DND-41 (cell line): ENCODE measurements around the gene MBD1.

Experiments
- ATAC-seq: fragments of 200-7000 bp; cut with Tn5 transposase; 3 replicates; pipeline ENCODE4 v1.9.1; 2021; ENCODE audit warnings: low read depth; ENCODE audit not compliant: insufficient read depth
- DNase-seq: peaks from one replicate; pipeline ENCODE4 v3.0.0-alpha.2; 2020
- H2AFZ ChIP-seq: 2 replicates; pipeline ENCODE4 v1.6.0; 2012; ENCODE audit warnings: low read depth, low read length
- H3K27ac ChIP-seq: 2 replicates; pipeline ENCODE4 v1.5.1; 2012; ENCODE audit warnings: low read length, inconsistent platforms
- H3K27me3 ChIP-seq: fragments of 200-600 bp; sonication (generic); 2 replicates; pipeline ENCODE4 v1.6.0; 2012; ENCODE audit warnings: low read length, mild to moderate bottlenecking, inconsistent platforms; ENCODE audit not compliant: insufficient read depth, poor library complexity
- H3K36me3 ChIP-seq: 2 replicates; pipeline ENCODE4 v1.5.1; 2012; ENCODE audit warnings: low read length, inconsistent platforms; ENCODE audit not compliant: insufficient read depth
- H3K4me1 ChIP-seq: 2 replicates; pipeline ENCODE4 v1.5.1; 2012; ENCODE audit warnings: mild to moderate bottlenecking, low read length; ENCODE audit not compliant: insufficient read depth
- H3K4me2 ChIP-seq: 2 replicates; pipeline ENCODE4 v1.6.0; 2012; ENCODE audit warnings: mild to moderate bottlenecking, moderate library complexity, low read length, inconsistent platforms; ENCODE audit not compliant: insufficient read depth
- H3K4me3 ChIP-seq, 2 experiments: fragments of 200-600 bp in 1 of 2; shearing (Covaris generic) in 1 of 2; 2 replicates each; pipeline ENCODE4 v1.5.1; 2012 to 2016; ENCODE audit warnings: inconsistent platforms in 2 of 2, low read length in 2 of 2, mild to moderate bottlenecking in 2 of 2, low read depth in 1 of 2, moderate library complexity in 1 of 2
- H3K79me2 ChIP-seq: 2 replicates; pipeline ENCODE4 v1.6.0; 2012; ENCODE audit warnings: low read length, inconsistent platforms; ENCODE audit not compliant: insufficient read depth
- H3K9ac ChIP-seq: 2 replicates; pipeline ENCODE4 v1.6.0; 2012; ENCODE audit warnings: low read depth, mild to moderate bottlenecking, inconsistent platforms, low read length, moderate library complexity
- H3K9me3 ChIP-seq: 2 replicates; pipeline ENCODE4 v1.5.1; 2012; ENCODE audit warnings: low read length, moderate library complexity, mild to moderate bottlenecking, inconsistent platforms; ENCODE audit not compliant: insufficient read depth, severe bottlenecking
- H4K20me1 ChIP-seq: 2 replicates; pipeline ENCODE4 v1.6.0; 2012; ENCODE audit warnings: low read length; ENCODE audit not compliant: insufficient read depth
- CTCF ChIP-seq: IDR thresholded peaks from 2 replicates; pipeline ENCODE4 v1.5.1; 2012; ENCODE audit warnings: borderline replicate concordance, low read length, moderate library complexity, mild to moderate bottlenecking; ENCODE audit not compliant: poor library complexity, severe bottlenecking; ENCODE audit errors: extremely low read depth
- EZH2 ChIP-seq: IDR thresholded peaks from 3 replicates; pipeline ENCODE4 v1.6.1; 2012; ENCODE audit warnings: borderline replicate concordance, low read depth, mild to moderate bottlenecking, moderate library complexity, low read length, inconsistent platforms; ENCODE audit not compliant: severe bottlenecking

The MBD1 gene

GRCh38 chr18:50287441-50288347 is 6.4 kb upstream of the MBD1 start, which contains the start of gene CXXC1:
TSS of gene CXXC1 (minus strand) at chr18:50287692. CDS start at chr18:50287589, 103 bp downstream.
- H2AFZ ChIP-seq: peak within 1 kb of the TSS; percentile 95
- peaks cover 40% of the 10 kb centered on the region for H3K36me3 ChIP-seq
- H3K4me3 ChIP-seq: peak within 1 kb of the TSS; percentile 79 to 90
- H3K9me3 ChIP-seq: no peaks in the 10 kb centered on the region
- H3K9ac ChIP-seq: peak within 1 kb of the TSS; percentile 79
- ATAC-seq: peak; percentile 93
- H3K4me1 ChIP-seq: peaks cover 27% of the 10 kb centered on the region
- peak; percentile 60 for TF ChIP-seq CTCF
- no peak for TF ChIP-seq EZH2
- H3K4me2 ChIP-seq: peak within 1 kb of the TSS; percentile 76
- H3K27me3 ChIP-seq: no peaks in the 10 kb centered on the region
- peak; percentile 98 for DNase-seq
- peak within 1 kb of the TSS; percentile 84 for H3K27ac ChIP-seq
- H3K79me2 ChIP-seq: peaks cover 31% of the 10 kb centered on the region
- peaks cover 6% of the 10 kb centered on the region; the same call in 1 of the 2 replicates for H4K20me1 ChIP-seq

GRCh38 chr18:50287028-50287440 is 5.7 kb upstream of the MBD1 start:
- no peak for DNase-seq
- Histone ChIP-seq H3K4me3 (peak overlapping the region; percentile 79 to 90; a peak in 3 of 4 replicates), H4K20me1 (peaks cover 6% of the 10 kb centered on the region; the same call in 1 of the 2 replicates), H3K4me1 (peaks cover 33% of the 10 kb centered on the region), H2AFZ (peak overlapping the region; percentile 79), H3K9me3 (no peaks in the 10 kb centered on the region), H3K79me2 (peaks cover 35% of the 10 kb centered on the region), H3K27me3 (no peaks in the 10 kb centered on the region), H3K36me3 (peaks cover 47% of the 10 kb centered on the region), H3K9ac (peak overlapping the region; percentile 79), H3K27ac (peak overlapping the region; percentile 84), H3K4me2 (peak overlapping the region; percentile 66)
- TF ChIP-seq CTCF (no peak), EZH2 (no peak)
- ATAC-seq: no peak

GRCh38 chr18:50286391-50287027 is 5.2 kb upstream of the MBD1 start:
- Histone ChIP-seq H3K79me2 (peaks cover 38% of the 10 kb centered on the region), H3K4me3 (peak overlapping the region; percentile 79 to 90; a peak in 3 of 4 replicates), H3K36me3 (peaks cover 50% of the 10 kb centered on the region), H3K9me3 (no peaks in the 10 kb centered on the region), H3K27me3 (no peaks in the 10 kb centered on the region), H3K9ac (peak overlapping the region; percentile 79), H3K27ac (peak overlapping the region; percentile 84), H4K20me1 (peaks cover 6% of the 10 kb centered on the region; the same call in 1 of the 2 replicates), H3K4me2 (peak overlapping the region; percentile 66), H2AFZ (peak overlapping the region; percentile 79), H3K4me1 (peaks cover 36% of the 10 kb centered on the region)
- DNase-seq (peak; percentile 26), ATAC-seq (no peak)
- TF ChIP-seq CTCF (no peak), EZH2 (no peak)
